ENCODE data around the gene AK5.

The AK5 gene

DNA sequence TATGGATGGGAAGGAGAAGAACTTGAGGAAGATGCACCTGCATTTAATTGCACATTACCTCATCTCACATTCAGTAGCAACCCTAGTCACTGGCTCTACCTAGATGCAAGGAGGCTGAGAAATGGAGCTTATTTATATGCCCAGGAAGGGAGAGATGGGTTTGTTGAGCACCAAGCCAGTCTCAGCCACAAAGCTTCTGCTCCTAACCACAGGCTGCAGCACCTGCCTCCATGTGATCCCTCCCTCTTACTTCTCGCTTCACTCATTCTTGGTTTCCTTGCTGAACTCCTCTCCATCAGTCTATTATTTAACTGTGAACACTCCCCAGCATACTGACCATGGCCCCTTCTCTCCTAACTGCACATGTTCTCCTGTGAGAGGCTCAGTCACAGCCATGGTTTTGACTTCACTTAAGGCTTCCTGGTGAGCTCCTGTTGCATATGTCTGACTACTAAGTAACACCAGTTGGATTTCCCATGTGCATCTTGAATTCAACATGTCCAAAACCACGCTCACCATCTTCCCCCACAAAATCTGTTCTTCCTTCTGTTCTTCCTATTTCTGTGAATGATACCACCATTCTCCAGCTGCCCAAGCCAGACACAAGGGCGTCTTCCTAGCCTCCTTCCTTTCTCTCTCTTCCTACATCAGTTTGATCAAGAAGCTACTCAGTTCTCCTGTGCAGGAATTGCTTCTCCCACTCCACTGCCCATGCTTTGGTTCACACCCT, 139.8 kb downstream of the AK5 start:
- POLR2A ChIA-PET = no interaction called here
- CTCF ChIA-PET = interaction anchor here (1.2 kb wide), 1 partner anchor 14 kb away, joined by 3 read pairs; no protein-coding TSS in a partner anchor
- TF ChIP-seq, protein P1, sequence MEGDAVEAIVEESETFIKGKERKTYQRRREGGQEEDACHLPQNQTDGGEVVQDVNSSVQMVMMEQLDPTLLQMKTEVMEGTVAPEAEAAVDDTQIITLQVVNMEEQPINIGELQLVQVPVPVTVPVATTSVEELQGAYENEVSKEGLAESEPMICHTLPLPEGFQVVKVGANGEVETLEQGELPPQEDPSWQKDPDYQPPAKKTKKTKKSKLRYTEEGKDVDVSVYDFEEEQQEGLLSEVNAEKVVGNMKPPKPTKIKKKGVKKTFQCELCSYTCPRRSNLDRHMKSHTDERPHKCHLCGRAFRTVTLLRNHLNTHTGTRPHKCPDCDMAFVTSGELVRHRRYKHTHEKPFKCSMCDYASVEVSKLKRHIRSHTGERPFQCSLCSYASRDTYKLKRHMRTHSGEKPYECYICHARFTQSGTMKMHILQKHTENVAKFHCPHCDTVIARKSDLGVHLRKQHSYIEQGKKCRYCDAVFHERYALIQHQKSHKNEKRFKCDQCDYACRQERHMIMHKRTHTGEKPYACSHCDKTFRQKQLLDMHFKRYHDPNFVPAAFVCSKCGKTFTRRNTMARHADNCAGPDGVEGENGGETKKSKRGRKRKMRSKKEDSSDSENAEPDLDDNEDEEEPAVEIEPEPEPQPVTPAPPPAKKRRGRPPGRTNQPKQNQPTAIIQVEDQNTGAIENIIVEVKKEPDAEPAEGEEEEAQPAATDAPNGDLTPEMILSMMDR (IDR thresholded peaks at IDR 0.05; ENCODE audit: insufficient read depth, low read length, missing control alignments) = no peak

DNA sequence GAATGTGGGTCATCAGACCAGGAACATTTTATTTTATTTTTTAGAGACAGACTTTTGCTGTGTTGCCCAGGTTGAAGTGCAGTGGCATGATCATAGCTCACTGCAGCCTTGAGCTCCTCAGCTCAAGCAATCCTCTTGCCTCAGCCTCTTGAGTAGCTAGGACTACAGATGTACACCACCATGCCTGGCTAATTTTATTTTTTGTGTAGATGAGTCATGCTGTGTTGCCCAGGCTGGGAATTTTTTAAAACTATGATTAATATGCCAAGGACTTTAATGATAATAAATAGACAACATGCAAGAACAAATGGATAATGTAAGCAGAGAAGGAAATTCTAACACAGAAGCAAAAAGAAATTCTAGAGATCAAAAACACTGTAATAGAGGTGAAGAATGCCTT, 142.4 kb downstream of the AK5 start:
- H3K4me3 ChIP-seq (ENCODE audit: low read depth, low read length) = no peak overlapping the region
- CTCF ChIA-PET = no interaction called here
- DNase-seq (ENCODE audit: low read depth, low spot score) = no peak
- POLR2A ChIA-PET = no interaction called here
- TF ChIP-seq, protein P1 (IDR thresholded peaks at IDR 0.05; ENCODE audit: insufficient read depth, low read length, missing control alignments) = no peak

More for the DNA sequence above, 139.8 kb downstream of the AK5 start:
- H3K4me3 ChIP-seq (ENCODE audit: low read depth, low read length) = no peak overlapping the region
- no peak for DNase-seq (ENCODE audit: low read depth, low spot score)

DNA sequence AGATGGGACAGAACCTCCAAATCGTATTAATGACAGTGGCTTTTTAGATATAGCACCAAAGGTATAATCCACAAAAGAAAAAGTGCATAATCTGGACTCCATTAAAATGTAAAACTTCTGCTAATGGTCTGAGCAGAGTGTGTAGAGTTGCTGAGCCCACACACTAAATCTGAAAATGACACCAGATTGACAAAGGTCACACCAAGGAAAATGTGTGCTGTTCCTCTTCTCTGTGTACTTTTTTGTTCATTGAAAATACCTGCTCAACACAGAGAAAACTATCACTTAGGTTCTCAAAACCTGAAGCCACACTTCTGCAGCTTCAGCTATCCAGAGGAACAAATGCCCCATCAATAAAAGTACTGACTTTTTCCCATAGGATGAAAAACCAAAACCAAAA, 146.2 kb downstream of the AK5 start:
- H3K4me3 ChIP-seq (ENCODE audit: low read depth, low read length) = no peak overlapping the region
- no peak for DNase-seq (ENCODE audit: low read depth, low spot score)
- ChIA-PET CTCF (no interaction called here), POLR2A (no interaction called here)
- TF ChIP-seq, protein P1 (IDR thresholded peaks at IDR 0.05; ENCODE audit: insufficient read depth, low read length, missing control alignments) = no peak

DNA sequence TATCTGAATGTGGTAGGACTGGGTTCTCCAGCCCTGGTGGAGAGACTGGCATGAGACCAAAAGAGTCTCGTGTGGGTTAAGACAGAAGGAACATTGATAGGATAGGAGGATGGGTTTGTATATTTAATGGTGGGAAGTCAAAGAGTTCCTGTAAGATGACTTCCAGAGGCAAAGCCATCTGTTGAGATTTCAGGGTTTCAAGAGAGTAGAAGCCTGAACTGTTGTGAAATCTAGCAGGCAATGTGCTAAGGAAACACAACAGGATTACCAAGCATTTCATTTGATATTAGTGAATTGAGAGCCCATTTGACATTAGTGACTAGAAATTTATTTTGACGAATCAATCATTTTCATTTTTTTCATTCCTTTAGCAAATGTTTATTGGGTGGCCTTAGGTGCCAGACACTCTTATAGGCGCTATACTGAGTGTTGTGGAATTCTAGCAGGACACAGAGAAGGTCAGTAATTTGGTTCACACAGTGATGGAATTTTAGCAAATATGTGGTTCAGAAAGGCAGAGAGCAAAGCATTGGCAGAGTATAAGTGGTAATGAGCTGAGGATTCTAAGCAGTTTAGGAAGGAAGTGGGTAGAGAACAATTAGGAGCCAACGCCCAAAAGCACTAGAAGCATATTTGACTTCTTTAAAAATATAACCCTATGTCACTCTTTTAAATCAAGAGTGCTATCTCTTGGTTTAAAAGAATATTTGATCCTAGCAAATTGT, 149.3 kb downstream of the AK5 start:
- TF ChIP-seq, protein P1 (IDR thresholded peaks at IDR 0.05; ENCODE audit: insufficient read depth, low read length, missing control alignments) = no peak
- no peak for DNase-seq (ENCODE audit: low read depth, low spot score)
- ChIA-PET POLR2A (no interaction called here), CTCF (no interaction called here)
- no peak overlapping the region for H3K4me3 ChIP-seq (ENCODE audit: low read depth, low read length)

DNA sequence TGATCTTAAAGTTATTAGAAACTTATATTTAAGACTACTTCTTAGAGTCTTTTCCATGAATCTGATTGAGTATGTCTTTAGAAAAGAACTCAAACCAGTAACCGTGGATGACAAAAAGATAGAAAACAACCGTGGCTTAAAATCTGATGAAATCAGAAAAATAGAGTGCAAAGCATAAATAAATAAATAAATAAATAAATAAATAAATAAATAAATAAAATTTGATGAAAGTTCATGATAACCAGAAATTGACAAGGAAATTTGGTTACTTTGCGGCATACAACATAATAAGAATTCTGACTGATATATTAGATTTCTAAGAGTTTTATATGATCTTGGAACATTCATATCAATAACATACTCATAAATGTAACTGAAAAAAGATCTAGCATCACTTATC, 152.1 kb downstream of the AK5 start:
- TF ChIP-seq, protein P1 (IDR thresholded peaks at IDR 0.05; ENCODE audit: insufficient read depth, low read length, missing control alignments) = no peak
- H3K4me3 ChIP-seq (ENCODE audit: low read depth, low read length) = no peak overlapping the region
- CTCF ChIA-PET = no interaction called here
- POLR2A ChIA-PET = no interaction called here
- DNase-seq (ENCODE audit: low read depth, low spot score) = no peak

DNA sequence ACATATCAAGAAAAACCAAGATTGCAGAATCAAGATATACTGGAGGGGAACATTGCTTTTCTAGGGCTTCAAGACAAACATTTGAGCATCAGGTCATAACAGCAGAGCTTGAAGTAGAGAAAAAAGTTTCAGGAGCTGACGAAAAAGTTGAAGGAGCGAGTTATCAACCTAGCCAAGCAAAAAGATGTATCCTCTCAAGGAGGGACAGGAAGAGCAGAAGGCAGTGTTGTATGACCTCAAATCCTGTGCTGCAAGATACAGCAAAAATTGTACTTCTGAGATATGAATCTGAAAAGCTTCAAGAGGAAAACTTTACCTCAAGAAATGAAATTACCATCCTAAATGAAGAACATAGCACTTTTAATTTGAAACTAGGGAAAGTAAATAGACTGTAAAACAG, 153.1 kb downstream of the AK5 start:
- DNase-seq (ENCODE audit: low read depth, low spot score) = no peak
- TF ChIP-seq, protein P1 (IDR thresholded peaks at IDR 0.05; ENCODE audit: insufficient read depth, low read length, missing control alignments) = no peak
- POLR2A ChIA-PET = no interaction called here
- CTCF ChIA-PET = interaction anchor here (0.9 kb wide), 1 partner anchor 14 kb away, joined by 3 read pairs; no protein-coding TSS in a partner anchor
- H3K4me3 ChIP-seq (ENCODE audit: low read depth, low read length) = no peak overlapping the region
